Measurements from ENCODE around the gene ZNF888. TPM values are rescaled to one million over a fixed set of nuclear protein-coding genes. Genes with fewer than 3 reads are reported as not detected.

ZNF888 gene
- total and polyA plus RNA-seq, 9 of the 15 experiments (the other 6 are each of a cell fraction or from before 2014, with no cell fraction given), result 1.6 to 13.3 (median 9.9) TPM

DNA sequence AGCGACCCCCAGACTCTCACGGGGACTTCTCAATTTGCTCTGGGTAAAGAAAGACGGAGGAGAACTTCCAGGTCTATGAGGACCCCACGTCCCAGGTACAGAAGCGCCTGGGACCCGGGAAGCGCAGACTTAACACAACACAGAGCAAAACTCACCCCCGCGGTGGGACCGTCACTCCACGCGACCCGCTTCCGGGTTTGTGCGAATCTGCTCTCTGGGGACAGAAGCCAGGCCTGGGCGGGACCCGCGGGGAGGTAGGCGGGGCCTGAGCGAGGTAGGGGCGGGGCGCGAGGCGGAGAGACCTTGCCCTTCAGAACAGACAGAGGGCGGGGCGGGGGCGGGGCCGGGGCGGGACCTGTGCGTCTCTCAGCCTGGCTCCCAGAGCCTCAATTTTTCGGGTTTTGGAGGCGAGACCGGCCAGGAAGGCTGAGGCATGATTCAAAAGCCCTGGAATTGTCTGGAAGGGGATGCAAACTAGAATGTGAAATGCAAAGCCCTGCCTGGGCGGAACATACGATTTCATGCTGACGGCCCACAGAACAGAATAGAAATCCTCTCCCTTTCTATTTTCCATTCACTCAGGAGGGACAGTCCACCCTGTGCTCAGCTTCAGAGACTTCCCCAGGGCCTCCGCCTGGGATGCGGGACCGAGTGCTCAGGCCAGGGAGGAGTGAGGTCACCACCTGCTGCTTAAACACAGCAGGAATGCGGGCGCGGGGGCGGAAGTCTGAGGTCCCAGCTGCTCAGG is 19.3 kb upstream of the ZNF888 start (continued):
- TF ChIP-seq, protein P1, sequence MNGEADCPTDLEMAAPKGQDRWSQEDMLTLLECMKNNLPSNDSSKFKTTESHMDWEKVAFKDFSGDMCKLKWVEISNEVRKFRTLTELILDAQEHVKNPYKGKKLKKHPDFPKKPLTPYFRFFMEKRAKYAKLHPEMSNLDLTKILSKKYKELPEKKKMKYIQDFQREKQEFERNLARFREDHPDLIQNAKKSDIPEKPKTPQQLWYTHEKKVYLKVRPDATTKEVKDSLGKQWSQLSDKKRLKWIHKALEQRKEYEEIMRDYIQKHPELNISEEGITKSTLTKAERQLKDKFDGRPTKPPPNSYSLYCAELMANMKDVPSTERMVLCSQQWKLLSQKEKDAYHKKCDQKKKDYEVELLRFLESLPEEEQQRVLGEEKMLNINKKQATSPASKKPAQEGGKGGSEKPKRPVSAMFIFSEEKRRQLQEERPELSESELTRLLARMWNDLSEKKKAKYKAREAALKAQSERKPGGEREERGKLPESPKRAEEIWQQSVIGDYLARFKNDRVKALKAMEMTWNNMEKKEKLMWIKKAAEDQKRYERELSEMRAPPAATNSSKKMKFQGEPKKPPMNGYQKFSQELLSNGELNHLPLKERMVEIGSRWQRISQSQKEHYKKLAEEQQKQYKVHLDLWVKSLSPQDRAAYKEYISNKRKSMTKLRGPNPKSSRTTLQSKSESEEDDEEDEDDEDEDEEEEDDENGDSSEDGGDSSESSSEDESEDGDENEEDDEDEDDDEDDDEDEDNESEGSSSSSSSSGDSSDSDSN (IDR thresholded peaks at IDR 0.05; ENCODE audit: borderline replicate concordance in 1 of 2, low read depth in 2 of 2, low read length in 2 of 2), result no peak
- 0 out of 4 replicates have a peak, but pooled peaks of 1 of the 2 experiments have one; percentile 13 for TF ChIP-seq TBL1XR1 (IDR thresholded peaks at IDR 0.05; ENCODE audit: low read length in 2 of 2)
- no peak for TF ChIP-seq MCM7 (IDR thresholded peaks at IDR 0.05)
- TF ChIP-seq, protein P2, sequence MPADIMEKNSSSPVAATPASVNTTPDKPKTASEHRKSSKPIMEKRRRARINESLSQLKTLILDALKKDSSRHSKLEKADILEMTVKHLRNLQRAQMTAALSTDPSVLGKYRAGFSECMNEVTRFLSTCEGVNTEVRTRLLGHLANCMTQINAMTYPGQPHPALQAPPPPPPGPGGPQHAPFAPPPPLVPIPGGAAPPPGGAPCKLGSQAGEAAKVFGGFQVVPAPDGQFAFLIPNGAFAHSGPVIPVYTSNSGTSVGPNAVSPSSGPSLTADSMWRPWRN (IDR thresholded peaks at IDR 0.05; ENCODE audit: low read depth), result no peak
- no peak for TF ChIP-seq OTX1 (CRISPR knock-in tag; IDR thresholded peaks at IDR 0.05)
- no peak for TF ChIP-seq ZNF3 (CRISPR knock-in tag; IDR thresholded peaks at IDR 0.05)
- TF ChIP-seq RBFOX2 (IDR thresholded peaks at IDR 0.05; ENCODE audit: low read depth, low read length), result peak; percentile 87
- TF ChIP-seq ZNF764 (CRISPR knock-in tag; IDR thresholded peaks at IDR 0.05; ENCODE audit: low read depth), result no peak
- TF ChIP-seq, protein P3, sequence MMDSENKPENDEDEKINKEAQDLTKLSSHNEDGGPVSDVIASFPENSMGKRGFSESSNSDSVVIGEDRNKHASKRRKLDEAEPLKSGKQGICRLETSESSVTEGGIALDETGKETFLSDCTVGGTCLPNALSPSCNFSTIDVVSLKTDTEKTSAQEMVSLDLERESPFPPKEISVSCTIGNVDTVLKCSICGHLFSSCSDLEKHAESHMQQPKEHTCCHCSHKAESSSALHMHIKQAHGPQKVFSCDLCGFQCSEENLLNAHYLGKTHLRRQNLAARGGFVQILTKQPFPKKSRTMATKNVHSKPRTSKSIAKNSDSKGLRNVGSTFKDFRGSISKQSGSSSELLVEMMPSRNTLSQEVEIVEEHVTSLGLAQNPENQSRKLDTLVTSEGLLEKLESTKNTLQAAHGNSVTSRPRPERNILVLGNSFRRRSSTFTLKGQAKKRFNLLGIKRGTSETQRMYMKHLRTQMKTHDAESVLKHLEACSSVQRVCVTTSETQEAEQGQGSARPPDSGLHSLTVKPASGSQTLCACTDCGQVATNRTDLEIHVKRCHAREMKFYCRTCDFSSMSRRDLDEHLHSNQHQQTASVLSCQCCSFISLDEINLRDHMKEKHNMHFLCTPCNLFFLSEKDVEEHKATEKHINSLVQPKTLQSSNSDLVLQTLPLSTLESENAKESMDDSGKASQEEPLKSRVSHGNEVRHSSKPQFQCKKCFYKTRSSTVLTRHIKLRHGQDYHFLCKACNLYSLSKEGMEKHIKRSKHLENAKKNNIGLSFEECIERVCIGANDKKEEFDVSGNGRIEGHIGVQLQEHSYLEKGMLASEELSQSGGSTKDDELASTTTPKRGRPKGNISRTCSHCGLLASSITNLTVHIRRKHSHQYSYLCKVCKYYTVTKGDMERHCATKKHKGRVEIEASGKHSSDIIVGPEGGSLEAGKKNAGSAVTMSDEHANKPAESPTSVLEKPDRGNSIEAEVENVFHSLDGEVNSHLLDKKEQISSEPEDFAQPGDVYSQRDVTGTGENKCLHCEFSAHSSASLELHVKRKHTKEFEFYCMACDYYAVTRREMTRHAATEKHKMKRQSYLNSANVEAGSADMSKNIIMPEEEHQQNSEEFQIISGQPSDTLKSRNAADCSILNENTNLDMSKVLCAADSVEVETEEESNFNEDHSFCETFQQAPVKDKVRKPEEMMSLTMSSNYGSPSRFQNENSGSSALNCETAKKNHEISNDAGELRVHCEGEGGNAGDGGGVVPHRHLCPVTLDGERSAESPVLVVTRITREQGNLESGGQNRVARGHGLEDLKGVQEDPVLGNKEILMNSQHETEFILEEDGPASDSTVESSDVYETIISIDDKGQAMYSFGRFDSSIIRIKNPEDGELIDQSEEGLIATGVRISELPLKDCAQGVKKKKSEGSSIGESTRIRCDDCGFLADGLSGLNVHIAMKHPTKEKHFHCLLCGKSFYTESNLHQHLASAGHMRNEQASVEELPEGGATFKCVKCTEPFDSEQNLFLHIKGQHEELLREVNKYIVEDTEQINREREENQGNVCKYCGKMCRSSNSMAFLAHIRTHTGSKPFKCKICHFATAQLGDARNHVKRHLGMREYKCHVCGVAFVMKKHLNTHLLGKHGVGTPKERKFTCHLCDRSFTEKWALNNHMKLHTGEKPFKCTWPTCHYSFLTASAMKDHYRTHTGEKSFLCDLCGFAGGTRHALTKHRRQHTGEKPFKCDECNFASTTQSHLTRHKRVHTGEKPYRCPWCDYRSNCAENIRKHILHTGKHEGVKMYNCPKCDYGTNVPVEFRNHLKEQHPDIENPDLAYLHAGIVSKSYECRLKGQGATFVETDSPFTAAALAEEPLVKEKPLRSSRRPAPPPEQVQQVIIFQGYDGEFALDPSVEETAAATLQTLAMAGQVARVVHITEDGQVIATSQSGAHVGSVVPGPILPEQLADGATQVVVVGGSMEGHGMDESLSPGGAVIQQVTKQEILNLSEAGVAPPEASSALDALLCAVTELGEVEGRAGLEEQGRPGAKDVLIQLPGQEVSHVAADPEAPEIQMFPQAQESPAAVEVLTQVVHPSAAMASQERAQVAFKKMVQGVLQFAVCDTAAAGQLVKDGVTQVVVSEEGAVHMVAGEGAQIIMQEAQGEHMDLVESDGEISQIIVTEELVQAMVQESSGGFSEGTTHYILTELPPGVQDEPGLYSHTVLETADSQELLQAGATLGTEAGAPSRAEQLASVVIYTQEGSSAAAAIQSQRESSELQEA (IDR thresholded peaks at IDR 0.05; ENCODE audit: low read depth), result no peak
- no peak for TF ChIP-seq L3MBTL2 (IDR thresholded peaks at IDR 0.05)
- TF ChIP-seq TCFL5 (CRISPR knock-in tag; conservative IDR thresholded peaks at IDR 0.05), result no peak
- TF ChIP-seq, protein P4, sequence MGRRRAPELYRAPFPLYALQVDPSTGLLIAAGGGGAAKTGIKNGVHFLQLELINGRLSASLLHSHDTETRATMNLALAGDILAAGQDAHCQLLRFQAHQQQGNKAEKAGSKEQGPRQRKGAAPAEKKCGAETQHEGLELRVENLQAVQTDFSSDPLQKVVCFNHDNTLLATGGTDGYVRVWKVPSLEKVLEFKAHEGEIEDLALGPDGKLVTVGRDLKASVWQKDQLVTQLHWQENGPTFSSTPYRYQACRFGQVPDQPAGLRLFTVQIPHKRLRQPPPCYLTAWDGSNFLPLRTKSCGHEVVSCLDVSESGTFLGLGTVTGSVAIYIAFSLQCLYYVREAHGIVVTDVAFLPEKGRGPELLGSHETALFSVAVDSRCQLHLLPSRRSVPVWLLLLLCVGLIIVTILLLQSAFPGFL (CRISPR knock-in tag; IDR thresholded peaks at IDR 0.05), result no peak
- TF ChIP-seq, protein P5, sequence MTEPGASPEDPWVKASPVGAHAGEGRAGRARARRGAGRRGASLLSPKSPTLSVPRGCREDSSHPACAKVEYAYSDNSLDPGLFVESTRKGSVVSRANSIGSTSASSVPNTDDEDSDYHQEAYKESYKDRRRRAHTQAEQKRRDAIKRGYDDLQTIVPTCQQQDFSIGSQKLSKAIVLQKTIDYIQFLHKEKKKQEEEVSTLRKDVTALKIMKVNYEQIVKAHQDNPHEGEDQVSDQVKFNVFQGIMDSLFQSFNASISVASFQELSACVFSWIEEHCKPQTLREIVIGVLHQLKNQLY (CRISPR knock-in tag; conservative IDR thresholded peaks at IDR 0.05), result no peak
